Astrocyte (in vitro differentiated cells and primary cell): ENCODE data around the gene TIAM2. TPM values are rescaled to one million over a fixed set of nuclear protein-coding genes. Genes with fewer than 3 reads are reported as not detected.

Source experiments
- DNase-seq: peaks from one replicate; pipeline ENCODE4 v3.0.0-alpha.2; 2010; ENCODE audit warnings: low read depth
- FAIRE-seq: peaks from 2 replicates; lab custom pipeline; 2011; peaks lifted over from hg19 to GRCh38; lab: Jason Lieb, UNC
- H2AFZ ChIP-seq: 2 replicates; pipeline ENCODE4 v1.6.0; 2012; ENCODE audit warnings: low read depth, low read length, inconsistent platforms
- H3K27ac ChIP-seq: 2 replicates; pipeline ENCODE4 v1.5.1; 2011; ENCODE audit warnings: low read depth, low read length, inconsistent platforms
- H3K27me3 ChIP-seq: 2 replicates; pipeline ENCODE4 v1.6.0; 2011; ENCODE audit warnings: low read length, inconsistent platforms; ENCODE audit not compliant: insufficient read depth
- H3K36me3 ChIP-seq: 2 replicates; pipeline ENCODE4 v1.5.1; 2011; ENCODE audit warnings: low read length, inconsistent platforms; ENCODE audit not compliant: insufficient read depth
- H3K4me1 ChIP-seq: 2 replicates; pipeline ENCODE4 v1.5.1; 2011; ENCODE audit warnings: low read length, inconsistent platforms; ENCODE audit not compliant: insufficient read depth
- H3K4me2 ChIP-seq: 2 replicates; pipeline ENCODE4 v1.6.0; 2012; ENCODE audit warnings: low read length, inconsistent platforms
- H3K4me3 ChIP-seq: 2 replicates; pipeline ENCODE4 v1.5.1; 2011; ENCODE audit warnings: low read depth, mild to moderate bottlenecking, low read length, inconsistent platforms; ENCODE audit not compliant: insufficient read depth
- H3K79me2 ChIP-seq: 2 replicates; pipeline ENCODE4 v1.6.0; 2012; ENCODE audit warnings: mild to moderate bottlenecking, low read length, inconsistent platforms; ENCODE audit not compliant: insufficient read depth
- H3K9ac ChIP-seq: 2 replicates; pipeline ENCODE4 v1.6.0; 2012; ENCODE audit warnings: mild to moderate bottlenecking, low read length, inconsistent platforms
- H3K9me3 ChIP-seq: 2 replicates; pipeline ENCODE4 v1.5.1; 2012; ENCODE audit warnings: low read depth, mild to moderate bottlenecking, low read length, inconsistent platforms; ENCODE audit not compliant: insufficient read depth
- H4K20me1 ChIP-seq: 2 replicates; pipeline ENCODE4 v1.6.0; 2012; ENCODE audit warnings: low read length, inconsistent platforms; ENCODE audit not compliant: insufficient read depth
- H3K27ac Mint-ChIP-seq: one replicate; pipeline ENCODE4 v1.8.0; 2021; ENCODE audit warnings: mild to moderate bottlenecking, mixed read lengths; ENCODE audit not compliant: unreplicated experiment
- H3K27me3 Mint-ChIP-seq: one replicate; pipeline ENCODE4 v1.8.0; 2021; ENCODE audit warnings: low read depth, mixed read lengths; ENCODE audit not compliant: unreplicated experiment
- H3K36me3 Mint-ChIP-seq: one replicate; pipeline ENCODE4 v1.8.0; 2021; ENCODE audit warnings: low read depth, mixed read lengths; ENCODE audit not compliant: unreplicated experiment
- H3K4me1 Mint-ChIP-seq: one replicate; pipeline ENCODE4 v1.8.0; 2021; ENCODE audit warnings: low read depth, mixed read lengths; ENCODE audit not compliant: unreplicated experiment
- H3K4me3 Mint-ChIP-seq: one replicate; pipeline ENCODE4 v1.8.0; 2021; ENCODE audit warnings: mild to moderate bottlenecking, moderate library complexity, mixed read lengths; ENCODE audit not compliant: unreplicated experiment
- H3K9me3 Mint-ChIP-seq: one replicate; pipeline ENCODE4 v1.8.0; 2021; ENCODE audit warnings: mild to moderate bottlenecking, mixed read lengths; ENCODE audit not compliant: unreplicated experiment
- EZH2 ChIP-seq: IDR thresholded peaks from 2 replicates; pipeline ENCODE4 v1.6.1; 2012; ENCODE audit warnings: mild to moderate bottlenecking, low read length, inconsistent platforms; ENCODE audit not compliant: insufficient read depth
- total RNA-seq: library from RNA; stranded (reverse); gene quantifications from 2 replicates; pipeline ENCODE4 v1.2.1, GENCODE V29; 2021
- TF ChIP-seq, protein P1 (sequence below): IDR thresholded peaks from 2 replicates; pipeline ENCODE4 v1.5.1; 2011; ENCODE audit warnings: low read depth, mild to moderate bottlenecking, inconsistent platforms, low read length, moderate library complexity; ENCODE audit not compliant: insufficient read depth

TIAM2 gene
- total RNA-seq, 1 donor from 2014 or later = 23.6 TPM

DNA sequence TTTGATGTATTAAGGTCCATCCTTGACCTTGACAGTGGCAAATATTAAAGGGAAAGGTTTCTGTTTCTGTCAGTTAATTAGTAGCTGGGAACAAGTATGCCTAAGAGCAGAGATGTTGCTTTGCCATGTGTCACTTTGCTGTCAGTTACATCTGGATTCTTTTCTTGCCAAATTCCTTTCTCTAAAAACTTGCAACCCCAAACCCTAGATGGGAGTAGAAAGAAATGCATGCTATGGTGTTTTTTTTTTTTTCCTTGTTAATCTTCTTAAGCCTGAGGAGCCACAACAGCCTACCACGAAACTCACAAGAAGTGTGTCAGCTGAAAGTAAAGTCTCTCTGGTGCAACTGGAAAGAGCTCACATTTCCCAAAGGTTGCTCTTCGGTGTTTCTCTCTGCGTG is 250.7 kb downstream of the TIAM2 start:
- H3K4me2 ChIP-seq = no peak overlapping the region
- H3K4me1 Mint-ChIP-seq = peaks cover 13% of the 10 kb centered on the region
- H3K9me3 ChIP-seq = no peaks in the 10 kb centered on the region
- H4K20me1 ChIP-seq = no peaks in the 10 kb centered on the region
- no peaks in the 10 kb centered on the region for H3K9me3 Mint-ChIP-seq
- TF ChIP-seq, protein P1, sequence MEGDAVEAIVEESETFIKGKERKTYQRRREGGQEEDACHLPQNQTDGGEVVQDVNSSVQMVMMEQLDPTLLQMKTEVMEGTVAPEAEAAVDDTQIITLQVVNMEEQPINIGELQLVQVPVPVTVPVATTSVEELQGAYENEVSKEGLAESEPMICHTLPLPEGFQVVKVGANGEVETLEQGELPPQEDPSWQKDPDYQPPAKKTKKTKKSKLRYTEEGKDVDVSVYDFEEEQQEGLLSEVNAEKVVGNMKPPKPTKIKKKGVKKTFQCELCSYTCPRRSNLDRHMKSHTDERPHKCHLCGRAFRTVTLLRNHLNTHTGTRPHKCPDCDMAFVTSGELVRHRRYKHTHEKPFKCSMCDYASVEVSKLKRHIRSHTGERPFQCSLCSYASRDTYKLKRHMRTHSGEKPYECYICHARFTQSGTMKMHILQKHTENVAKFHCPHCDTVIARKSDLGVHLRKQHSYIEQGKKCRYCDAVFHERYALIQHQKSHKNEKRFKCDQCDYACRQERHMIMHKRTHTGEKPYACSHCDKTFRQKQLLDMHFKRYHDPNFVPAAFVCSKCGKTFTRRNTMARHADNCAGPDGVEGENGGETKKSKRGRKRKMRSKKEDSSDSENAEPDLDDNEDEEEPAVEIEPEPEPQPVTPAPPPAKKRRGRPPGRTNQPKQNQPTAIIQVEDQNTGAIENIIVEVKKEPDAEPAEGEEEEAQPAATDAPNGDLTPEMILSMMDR = no peak
- no peak for TF ChIP-seq EZH2
- no peak overlapping the region for H3K27ac ChIP-seq
- DNase-seq = peak; percentile 18
- no peak overlapping the region for H2AFZ ChIP-seq
- no peak overlapping the region for H3K4me3 ChIP-seq
- H3K36me3 ChIP-seq = no peaks in the 10 kb centered on the region
- H3K27me3 ChIP-seq = no peaks in the 10 kb centered on the region
- no peak overlapping the region for H3K27ac Mint-ChIP-seq
- H3K36me3 Mint-ChIP-seq = peaks cover 27% of the 10 kb centered on the region
- no peaks in the 10 kb centered on the region for H3K79me2 ChIP-seq
- no peak overlapping the region for H3K9ac ChIP-seq
- no peaks in the 10 kb centered on the region for H3K27me3 Mint-ChIP-seq
- FAIRE-seq = no peak
- H3K4me1 ChIP-seq = peaks cover 19% of the 10 kb centered on the region
- H3K4me3 Mint-ChIP-seq = no peak overlapping the region

DNA sequence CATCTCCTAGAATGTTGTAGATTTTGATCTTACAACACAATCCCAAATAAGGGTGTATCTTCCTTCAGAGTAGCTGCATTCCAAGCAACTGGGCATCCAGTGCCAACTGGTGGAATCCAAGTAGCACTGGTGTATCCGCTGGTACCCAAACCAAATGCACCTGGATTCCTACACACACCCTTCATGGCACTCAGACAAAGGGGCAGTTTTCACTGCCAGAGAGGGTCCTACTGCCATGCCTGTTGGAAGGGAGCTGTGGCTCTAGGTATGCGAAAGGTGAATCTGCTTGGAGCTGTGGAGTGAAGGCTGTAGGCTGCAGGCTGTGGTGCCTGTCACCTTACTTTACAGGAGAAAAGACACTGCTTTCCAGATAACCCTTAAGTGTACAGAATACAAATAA is 251.7 kb downstream of the TIAM2 start:
- FAIRE-seq (no peak), DNase-seq (no peak)
- Histone ChIP-seq H3K4me2 (no peak overlapping the region), H3K27me3 (no peaks in the 10 kb centered on the region), H3K79me2 (no peaks in the 10 kb centered on the region), H3K4me3 (no peak overlapping the region), H3K27ac (peak overlapping the region; percentile 95), H3K9ac (peak overlapping the region; percentile 8), H3K9me3 (no peaks in the 10 kb centered on the region), H3K4me1 (peaks cover 19% of the 10 kb centered on the region), H3K36me3 (no peaks in the 10 kb centered on the region), H2AFZ (no peak overlapping the region), H4K20me1 (no peaks in the 10 kb centered on the region)
- peak overlapping the region; percentile 34 for H3K27ac Mint-ChIP-seq
- peaks cover 13% of the 10 kb centered on the region for H3K4me1 Mint-ChIP-seq
- no peak overlapping the region for H3K4me3 Mint-ChIP-seq
- no peaks in the 10 kb centered on the region for H3K27me3 Mint-ChIP-seq
- H3K9me3 Mint-ChIP-seq = no peaks in the 10 kb centered on the region
- H3K36me3 Mint-ChIP-seq = peaks cover 24% of the 10 kb centered on the region
- TF ChIP-seq, protein P1 = no peak
- TF ChIP-seq EZH2 = no peak

DNA sequence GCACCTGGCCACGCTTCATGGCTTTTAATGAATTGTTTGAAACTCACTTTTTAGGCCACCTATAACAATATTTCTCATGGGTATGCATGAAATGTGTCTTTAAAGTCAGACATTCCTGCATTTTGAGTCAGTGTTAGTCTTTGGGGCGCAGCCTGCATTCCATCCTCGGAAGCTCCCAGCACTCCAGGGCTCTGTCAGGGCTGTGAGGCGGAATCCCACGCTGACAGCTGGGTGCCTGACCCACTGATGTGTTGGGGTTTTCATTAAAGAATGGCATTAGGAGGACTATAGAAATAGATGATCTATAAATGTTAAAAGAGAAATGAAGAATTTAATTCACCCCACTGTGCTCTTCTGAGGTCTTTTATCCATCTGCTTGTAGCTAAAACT is 252.5 kb downstream of the TIAM2 start:
- no peak overlapping the region for H3K4me3 ChIP-seq
- TF ChIP-seq, protein P1 = no peak
- no peak for TF ChIP-seq EZH2
- H3K27me3 Mint-ChIP-seq = no peaks in the 10 kb centered on the region
- H4K20me1 ChIP-seq = no peaks in the 10 kb centered on the region
- H3K9ac ChIP-seq = peak overlapping the region; percentile 80
- H3K79me2 ChIP-seq = no peaks in the 10 kb centered on the region
- no peaks in the 10 kb centered on the region for H3K9me3 Mint-ChIP-seq
- peak overlapping the region; percentile 95 for H3K27ac ChIP-seq
- peak; percentile 83 for DNase-seq
- peaks cover 19% of the 10 kb centered on the region for H3K4me1 ChIP-seq
- no peaks in the 10 kb centered on the region for H3K36me3 ChIP-seq
- peaks cover 20% of the 10 kb centered on the region for H3K36me3 Mint-ChIP-seq
- peak overlapping the region; percentile 44 for H3K4me2 ChIP-seq
- H3K4me3 Mint-ChIP-seq = no peak overlapping the region
- no peak overlapping the region for H2AFZ ChIP-seq
- peak; percentile 23 for FAIRE-seq
- peaks cover 15% of the 10 kb centered on the region for H3K4me1 Mint-ChIP-seq
- H3K27me3 ChIP-seq = no peaks in the 10 kb centered on the region
- H3K27ac Mint-ChIP-seq = peak overlapping the region; percentile 26
- no peaks in the 10 kb centered on the region for H3K9me3 ChIP-seq
